Measurements from ENCODE around the gene LONRF3. TPM values are rescaled to one million over a fixed set of nuclear protein-coding genes. Genes with fewer than 3 reads are reported as not detected.
A peak's percentile ranks its signal among the peaks of the same experiment; 100 is the strongest.

The LONRF3 gene
- total RNA-seq (2016; rRNA removed; fragmentation: Illumina TruSeq; extraction: Trizol), result 11.6 and 13.3 TPM in 2 replicates
- 2.3 and 2.7 TPM in 2 replicates for total RNA-seq (2016; cell fraction: cytosol; rRNA removed; fragmentation: Illumina TruSeq; extraction: Trizol; ENCODE audit: low read depth)
- 10.8 and 11.4 TPM in 2 replicates for total RNA-seq (2016; cell fraction: insoluble cytoplasmic fraction; rRNA removed; fragmentation: Illumina TruSeq; extraction: Trizol)
- 6.4 and 7.4 TPM in 2 replicates for total RNA-seq (2016; cell fraction: membrane; rRNA removed; fragmentation: Illumina TruSeq; extraction: Trizol)
- total RNA-seq (2016; cell fraction: nucleus; rRNA removed; fragmentation: Illumina TruSeq; extraction: Trizol), result 12.3 and 12.8 TPM in 2 replicates
- polyA plus RNA-seq (2011; rRNA removed), result 4.8 and 5.5 TPM in 2 replicates
- polyA plus RNA-seq (2011; cell fraction: cytosol; rRNA removed), result 3.4 and 4.7 TPM in 2 replicates
- polyA plus RNA-seq (2011; cell fraction: nucleus; rRNA removed), result 10.0 and 10.2 TPM in 2 replicates
- 6.8 and 7.2 TPM in 2 replicates for polyA plus RNA-seq (2012)
- 1.0 and 1.2 TPM in 2 replicates for polyA plus RNA-seq (2016; cell fraction: cytosol; fragmentation: Illumina TruSeq; extraction: Trizol; ENCODE audit: low read depth)
- 5.6 and 5.8 TPM in 2 replicates for polyA plus RNA-seq (2016; cell fraction: insoluble cytoplasmic fraction; fragmentation: Illumina TruSeq; extraction: Trizol; ENCODE audit: low read depth)
- polyA plus RNA-seq (2016; cell fraction: membrane; fragmentation: Illumina TruSeq; extraction: Trizol; ENCODE audit: low read depth), result 1.7 and 2.4 TPM in 2 replicates
- 8.5 and 9.1 TPM in 2 replicates for polyA plus RNA-seq (2016; cell fraction: nucleus; fragmentation: Illumina TruSeq; extraction: Trizol; ENCODE audit: insufficient read depth, low read depth)
- 11.8 and 18.8 TPM in 2 replicates for polyA minus RNA-seq (2011; rRNA and poly(A)+ RNA removed; ENCODE audit: low replicate concordance)
- polyA minus RNA-seq (2011; cell fraction: cytosol; rRNA and poly(A)+ RNA removed), result 8.0 and 9.7 TPM in 2 replicates
- 19.4 and 24.1 TPM in 2 replicates for polyA minus RNA-seq (2011; cell fraction: nucleus; rRNA and poly(A)+ RNA removed)
- percentile 84 among the genes with signal in this experiment for Bru-seq, nascent RNA
- percentile 73 among the genes with signal in this experiment for BruChase-seq, experiment 1, labeled RNA remaining after a 6-hour chase
- BruChase-seq, experiment 2, labeled RNA remaining after a 2-hour chase, result percentile 76 among the genes with signal in this experiment
- long read RNA-seq, experiment 1, partial matches to known transcripts, result 1 of 1 reads
- long read RNA-seq, experiment 1, other reads (novel, unspliced or antisense), result 0 of 1 reads
- long read RNA-seq, experiment 2, partial matches to known transcripts, result 2 of 8 reads
- long read RNA-seq, experiment 2, other reads (novel, unspliced or antisense), result 1 of 8 reads

DNA sequence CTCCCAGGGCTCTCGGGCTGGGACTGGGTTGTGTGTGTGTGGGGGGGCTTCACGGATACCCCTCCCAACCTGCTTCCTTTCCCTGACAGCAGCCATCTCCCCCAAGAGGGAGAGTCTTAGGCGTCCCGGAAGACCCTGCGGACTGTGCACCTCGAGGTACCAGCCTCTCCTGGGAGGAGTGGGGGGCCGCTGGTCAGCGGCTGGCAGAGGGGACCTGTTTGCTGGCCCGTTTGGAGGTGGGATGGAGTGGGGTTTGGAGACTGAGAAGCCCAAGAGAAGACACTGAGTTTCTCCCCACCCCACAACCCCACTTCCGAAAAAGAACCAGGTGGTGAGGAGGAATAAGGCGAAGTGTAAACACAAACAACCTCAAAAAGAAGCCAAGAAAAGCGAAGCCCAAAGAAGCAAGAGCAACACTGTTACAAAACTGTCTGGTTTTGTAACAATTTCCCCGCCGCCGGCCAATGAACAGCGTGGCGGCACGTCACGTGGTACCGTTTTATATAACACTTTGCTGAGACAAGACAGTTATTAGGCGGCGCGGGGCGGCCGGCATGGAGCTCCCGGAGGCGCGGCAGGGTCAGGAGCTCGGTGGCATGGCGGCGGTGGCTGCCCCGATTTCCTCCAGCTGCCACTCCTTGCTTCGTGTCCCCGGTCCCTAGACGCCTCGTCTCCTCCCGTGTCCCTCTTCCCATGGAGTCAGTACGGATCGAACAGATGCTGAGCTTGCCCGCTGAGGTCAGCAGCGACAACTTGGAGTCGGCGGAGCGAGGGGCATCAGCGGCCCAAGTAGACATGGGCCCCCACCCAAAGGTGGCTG lies at the start of gene LONRF3:
LONRF3 (plus strand) TSS at position 531 of the 820 bp plus-strand sequence; CDS start at position 694, 163 bp downstream.
- Histone ChIP-seq H3K4me1 (ENCODE audit: insufficient read depth, low read length) (peaks cover 29% of the 10 kb centered on the region), H3K4me2 (ENCODE audit: low read depth, low read length) (peak within 1 kb of the TSS; percentile 90), H3K36me3 (replicated peaks in 1 of 2; ENCODE audit: control insufficient read depth in 1 of 2, insufficient read depth in 2 of 2, low read length in 2 of 2) (0 out of 5 replicates have a peak, but pooled peaks cover 0 to 4% of the 10 kb centered on the region in 2 experiments), H3K27ac (ENCODE audit: extremely low read length, insufficient read depth, low read length) (peak within 1 kb of the TSS; percentile 67), H2AFZ (ENCODE audit: low read length) (no peak within 1 kb of the TSS), H3K9me3 (ENCODE audit: low read length) (no peaks in the 10 kb centered on the region), H3K9ac (ENCODE audit: insufficient read depth, low read depth, low read length) (peak within 1 kb of the TSS; percentile 69), H3K27me3 (ENCODE audit: control insufficient read depth in 1 of 2, insufficient read depth in 2 of 2, low read length in 2 of 2) (peaks cover 0 to 17% of the 10 kb centered on the region in 2 experiments; a peak in 3 of 5 replicates), H4K20me1 (ENCODE audit: insufficient read depth, low read length) (peaks cover 6% of the 10 kb centered on the region), H3K79me2 (ENCODE audit: insufficient read depth, low read length) (peaks cover 4% of the 10 kb centered on the region), H3K4me3 (replicated peaks in 1 of 3; ENCODE audit: insufficient read depth in 1 of 3, low read depth in 2 of 3, low read length in 3 of 3) (peak within 1 kb of the TSS; percentile 55 to 72 (median 69))
- WGBS (ENCODE audit: low lambda C conversion rate), result 0% methylated on average over 11 of the region's 45 CpGs
- ATAC-seq, result peak; percentile 52
- ChIA-PET CTCF (ENCODE audit: low intra/inter-chr PET ratio, low total read pairs) (no interaction called here), POLR2A (interaction anchor here (1.3 to 2.2 kb wide), 2 partner anchors 67 to 135 kb away, joined by 5 to 6 read pairs; no protein-coding TSS in a partner anchor)
- intact Hi-C loops (cut with micrococcal nuclease; ENCODE audit: unreplicated experiment) (loop anchor here (10.0 kb wide), 1 partner anchor 261 kb away; the partner anchor contains the start of gene PGRMC1), in situ Hi-C loops (cut with HindIII; ENCODE audit: extremely low pct_ligation_motif_present, low pct_unique_long_range_greater_than_20kb) (no loop called here)
- peak; percentile 52 for FAIRE-seq
- DNase-seq (ENCODE audit: low spot score), result peak; percentile 58
- TSS peak; percentile 66 for BruUV-seq (replicated peaks)
- TF ChIP-seq, protein P1, sequence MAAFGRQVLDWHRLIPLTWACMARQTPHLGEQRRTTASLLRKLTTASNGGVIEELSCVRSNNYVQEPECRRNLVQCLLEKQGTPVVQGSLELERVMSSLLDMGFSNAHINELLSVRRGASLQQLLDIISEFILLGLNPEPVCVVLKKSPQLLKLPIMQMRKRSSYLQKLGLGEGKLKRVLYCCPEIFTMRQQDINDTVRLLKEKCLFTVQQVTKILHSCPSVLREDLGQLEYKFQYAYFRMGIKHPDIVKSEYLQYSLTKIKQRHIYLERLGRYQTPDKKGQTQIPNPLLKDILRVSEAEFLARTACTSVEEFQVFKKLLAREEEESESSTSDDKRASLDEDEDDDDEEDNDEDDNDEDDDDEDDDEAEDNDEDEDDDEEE (CRISPR knock-in tag; IDR thresholded peaks at IDR 0.05), result no peak
- TF ChIP-seq MTF1 (CRISPR knock-in tag; IDR thresholded peaks at IDR 0.05) (no peak), MAZ (IDR thresholded peaks at IDR 0.05; ENCODE audit: borderline replicate concordance, low read depth, low read length) (no peak), MAZ (CRISPR knock-in tag; IDR thresholded peaks at IDR 0.05; ENCODE audit: low read depth) (no peak), MYPOP (CRISPR knock-in tag; IDR thresholded peaks at IDR 0.05) (no peak), SMYD3 (CRISPR knock-in tag; IDR thresholded peaks at IDR 0.05) (no peak), ONECUT2 (CRISPR knock-in tag; IDR thresholded peaks at IDR 0.05) (no peak), ZNF644 (CRISPR knock-in tag; IDR thresholded peaks at IDR 0.05; ENCODE audit: low read depth) (no peak), NFYB (CRISPR knock-in tag; IDR thresholded peaks at IDR 0.05) (peak; percentile 71), ZNF282 (IDR thresholded peaks at IDR 0.05; ENCODE audit: partially characterized antibody) (no peak), SMARCC2 (IDR thresholded peaks at IDR 0.05) (no peak), NR2C2 (CRISPR knock-in tag; IDR thresholded peaks at IDR 0.05; ENCODE audit: borderline replicate concordance) (no peak), PITX1 (CRISPR knock-in tag; IDR thresholded peaks at IDR 0.05) (no peak), SP4 (CRISPR knock-in tag; IDR thresholded peaks at IDR 0.05) (no peak), REL (CRISPR knock-in tag; conservative IDR thresholded peaks at IDR 0.05) (no peak), ZNF776 (CRISPR knock-in tag; IDR thresholded peaks at IDR 0.05) (no peak), FOXA3 (CRISPR knock-in tag; IDR thresholded peaks at IDR 0.05) (no peak), GABPB1 (CRISPR knock-in tag; IDR thresholded peaks at IDR 0.05) (peak; percentile 29; the same call in 1 of the 2 replicates), ZNF326 (CRISPR knock-in tag; IDR thresholded peaks at IDR 0.05; ENCODE audit: borderline replicate concordance) (no peak)

All from HepG2 (cell line).